GM23248 (cell line): ENCODE measurements around the gene KCNQ1OT1. TPM values are rescaled to one million over a fixed set of nuclear protein-coding genes. Genes with fewer than 3 reads are reported as not detected.
"Not testable (repeated sequence)": the region's sequence is repeated elsewhere in the genome, so short reads cannot be mapped to it uniquely, and the experiment has no call there.

Source experiments
- DNase-seq: peaks from one replicate; pipeline ENCODE4 v3.0.0-alpha.2; 2015
- H2AFZ ChIP-seq: fragments of 200-600 bp; sonication (generic); 2 replicates; pipeline ENCODE4 v1.6.1; 2016; ENCODE audit warnings: antibody characterized with exemption
- H3F3A ChIP-seq: fragments of 200-600 bp; sonication (generic); 2 replicates; pipeline ENCODE4 v1.6.1; 2016; ENCODE audit warnings: mild to moderate bottlenecking, antibody characterized with exemption, mixed run types; ENCODE audit not compliant: insufficient read depth
- H3K27ac ChIP-seq: fragments of 200-600 bp; sonication (generic); 2 replicates; pipeline ENCODE4 v1.5.1; 2016; ENCODE audit warnings: mild to moderate bottlenecking
- H3K27me3 ChIP-seq: fragments of 200-600 bp; sonication (generic); replicated peaks from 2 replicates; pipeline ENCODE4 v1.6.1; 2016; ENCODE audit warnings: mild to moderate bottlenecking; ENCODE audit not compliant: insufficient read depth
- H3K36me3 ChIP-seq: fragments of 200-600 bp; sonication (generic); 2 replicates; pipeline ENCODE4 v1.6.1; 2016; ENCODE audit warnings: low read depth, mild to moderate bottlenecking
- H3K4me1 ChIP-seq: fragments of 200-600 bp; sonication (generic); 2 replicates; pipeline ENCODE4 v1.6.1; 2016; ENCODE audit warnings: mild to moderate bottlenecking; ENCODE audit not compliant: insufficient read depth
- H3K4me2 ChIP-seq: fragments of 200-600 bp; sonication (generic); one replicate; pipeline ENCODE4 v1.6.1; 2016; ENCODE audit warnings: mild to moderate bottlenecking; ENCODE audit not compliant: unreplicated experiment
- H3K4me3 ChIP-seq: fragments of 200-600 bp; sonication (generic); 2 replicates; pipeline ENCODE4 v1.5.1; 2016; ENCODE audit warnings: mild to moderate bottlenecking
- H3K79me2 ChIP-seq: fragments of 200-600 bp; sonication (generic); 2 replicates; pipeline ENCODE4 v1.6.1; 2016; ENCODE audit warnings: mild to moderate bottlenecking; ENCODE audit not compliant: insufficient read depth
- H3K9ac ChIP-seq: fragments of 200-600 bp; sonication (generic); 2 replicates; pipeline ENCODE4 v1.6.1; 2016; ENCODE audit warnings: mild to moderate bottlenecking
- H3K9me2 ChIP-seq: fragments of 200-600 bp; sonication (generic); 2 replicates; pipeline ENCODE4 v1.6.1; 2016; ENCODE audit warnings: mixed run types, mild to moderate bottlenecking, moderate library complexity; ENCODE audit not compliant: insufficient read depth
- H3K9me3 ChIP-seq: fragments of 200-600 bp; sonication (generic); one replicate; pipeline ENCODE4 v1.6.1; 2017; ENCODE audit warnings: low read depth
- H4K20me1 ChIP-seq: fragments of 200-600 bp; sonication (generic); 2 replicates; pipeline ENCODE4 v1.6.0; 2016; ENCODE audit not compliant: insufficient read depth
- EZH2 ChIP-seq: fragments of 200-600 bp; sonication (generic); IDR thresholded peaks from 2 replicates; pipeline ENCODE4 v1.6.1; 2018; ENCODE audit warnings: antibody characterized with exemption, mild to moderate bottlenecking; ENCODE audit not compliant: insufficient read depth, poor library complexity, severe bottlenecking
- EZH2phosphoT487 ChIP-seq: fragments of 200-600 bp; sonication (generic); IDR thresholded peaks from 2 replicates; pipeline ENCODE4 v1.6.1; 2018; ENCODE audit warnings: antibody characterized with exemption, moderate library complexity, mild to moderate bottlenecking, low read depth; ENCODE audit not compliant: insufficient read depth
- WGBS, 2 experiments: methylation state at CpG; one replicate each; pipeline ENCODE4 v1.1.6; 2015 to 2017; ENCODE audit warnings: low lambda C conversion rate in 2 of 2, low coverage in 1 of 2; ENCODE audit errors: missing lambda C conversion rate in 2 of 2; 5-methylcytosine and 5-hydroxymethylcytosine counted together
- in situ Hi-C: fragments of 300-500 bp; cut with MboI; formaldehyde crosslinking; loops from 2 replicates; pipeline ENCODE4 v1.15.0; 2020
- polyA plus RNA-seq: library from polyadenylated mRNA; unstranded; fragments of >200 nt; fragmentation: Nextera tagmentation; extraction: Ambion mirVana; gene quantifications from 2 replicates; pipeline ENCODE4 v1.2.1, GENCODE V29; 2016
- total RNA-seq: library from RNA; depleted of rRNA; stranded (reverse); fragments of >200 nt; shearing (Covaris generic); gene quantifications from 2 replicates; pipeline ENCODE4 v1.2.3, GENCODE V29; 2014

The KCNQ1OT1 gene
- total and polyA plus RNA-seq, 2 experiments from 2014 or later = 0.49 to 0.86 TPM

DNA sequence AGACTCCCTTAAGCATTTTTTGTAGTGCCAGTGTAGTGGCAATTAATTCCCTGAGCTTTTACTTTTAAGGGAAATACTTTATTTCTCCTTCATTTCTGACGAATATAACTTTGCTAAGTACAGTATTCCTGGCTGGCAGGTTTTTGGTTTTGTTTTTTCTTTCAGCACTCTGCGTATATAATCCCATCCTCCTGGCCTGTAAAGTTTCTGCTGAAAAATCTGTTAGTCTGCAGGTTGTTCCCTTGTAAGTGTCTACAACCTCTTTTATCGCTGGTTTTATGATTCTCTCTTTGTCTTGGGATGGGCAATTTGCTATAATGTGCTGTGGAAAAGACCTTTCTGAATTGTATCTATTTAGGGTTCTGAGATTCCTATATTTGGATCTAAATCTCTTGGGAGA, 56.0 kb downstream of the KCNQ1OT1 start:
- H3K27me3 ChIP-seq = 0 out of 2 replicates have a peak, but pooled peaks cover 3% of the 10 kb centered on the region
- WGBS, 2 experiments = 41 to 50% methylated on average over 3 of the region's 3 CpGs
- H3K9me2 ChIP-seq = no peaks in the 10 kb centered on the region
- H3F3A ChIP-seq = peaks cover 75% of the 10 kb centered on the region
- H3K9me3 ChIP-seq = peaks cover 22% of the 10 kb centered on the region
- in situ Hi-C loops = no loop called here
- DNase-seq = no peak
- no peak overlapping the region for H3K9ac ChIP-seq
- H3K4me1 ChIP-seq = no peaks in the 10 kb centered on the region
- H3K79me2 ChIP-seq = no peaks in the 10 kb centered on the region
- H3K27ac ChIP-seq = no peak overlapping the region
- H4K20me1 ChIP-seq = no peaks in the 10 kb centered on the region
- TF ChIP-seq EZH2phosphoT487 (no peak), EZH2 (no peak)
- no peak overlapping the region for H3K4me2 ChIP-seq
- no peak overlapping the region for H2AFZ ChIP-seq
- no peak overlapping the region for H3K4me3 ChIP-seq
- H3K36me3 ChIP-seq = no peaks in the 10 kb centered on the region

DNA sequence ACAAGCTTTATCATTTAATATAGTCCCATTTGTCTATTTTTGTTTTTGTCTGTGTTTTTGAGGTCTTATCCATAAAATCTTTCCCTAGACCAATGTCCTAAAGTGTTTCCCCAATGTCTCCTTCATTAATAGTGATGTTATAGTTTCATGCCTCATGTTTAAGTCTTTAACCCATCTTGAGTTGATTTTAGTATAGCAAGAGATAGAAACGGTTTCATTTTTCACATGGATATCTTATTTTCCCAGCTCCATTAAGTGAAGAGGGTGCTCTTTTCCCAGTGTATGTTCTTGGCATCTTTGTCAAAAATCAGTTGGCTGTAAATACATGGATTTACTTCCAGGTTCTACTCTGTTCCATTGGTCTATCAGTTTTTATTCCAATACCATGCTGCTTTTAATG, 58.2 kb downstream of the KCNQ1OT1 start:
- Histone ChIP-seq H3K9me2 (no peaks in the 10 kb centered on the region), H2AFZ (no peak overlapping the region), H3K9me3 (peaks cover 22% of the 10 kb centered on the region), H3K4me2 (no peak overlapping the region), H3K9ac (no peak overlapping the region), H3K79me2 (no peaks in the 10 kb centered on the region), H4K20me1 (no peaks in the 10 kb centered on the region), H3K4me3 (no peak overlapping the region), H3F3A (peaks cover 57% of the 10 kb centered on the region), H3K27ac (no peak overlapping the region), H3K36me3 (no peaks in the 10 kb centered on the region), H3K4me1 (no peaks in the 10 kb centered on the region), H3K27me3 (0 out of 2 replicates have a peak, but pooled peaks cover 3% of the 10 kb centered on the region)
- TF ChIP-seq EZH2phosphoT487 = no peak
- no peak for TF ChIP-seq EZH2
- in situ Hi-C loops = no loop called here
- WGBS, 2 experiments = 62 to 81% methylated on average over 1 of the region's 1 CpG
- DNase-seq = no peak

DNA sequence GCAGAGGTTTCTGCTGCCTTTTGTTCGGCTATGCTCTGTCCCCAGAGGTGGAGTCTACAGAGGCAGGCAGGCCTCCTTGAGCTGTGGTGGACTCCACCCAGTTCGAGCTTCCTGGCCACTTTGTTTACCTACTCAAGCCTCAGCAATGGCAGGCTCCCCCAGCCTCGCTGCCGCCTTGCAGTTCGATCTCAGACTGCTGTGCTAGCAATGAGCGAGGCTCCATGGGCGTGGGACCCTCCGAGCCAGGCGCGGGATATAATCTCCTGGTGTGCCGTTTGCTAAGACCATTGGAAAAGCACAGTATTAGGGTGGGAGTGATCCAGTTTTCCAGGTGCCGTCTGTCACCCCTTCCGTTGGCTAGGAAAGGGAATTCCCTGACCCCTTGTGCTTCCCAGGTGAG, 60.0 kb downstream of the KCNQ1OT1 start:
- H3K27ac ChIP-seq, H4K20me1 ChIP-seq, H3K4me3 ChIP-seq, H3K9me2 ChIP-seq, H3K27me3 ChIP-seq, H3K36me3 ChIP-seq, H2AFZ ChIP-seq, DNase-seq, H3K4me1 ChIP-seq, in situ Hi-C loops, H3K4me2 ChIP-seq, H3K79me2 ChIP-seq, H3K9ac ChIP-seq: not testable (repeated sequence)
- H3F3A ChIP-seq = peaks cover 49% of the 10 kb centered on the region
- H3K9me3 ChIP-seq = peaks cover 22% of the 10 kb centered on the region
- 86 to 89% methylated on average over 13 of the region's 13 CpGs for WGBS, 2 experiments

DNA sequence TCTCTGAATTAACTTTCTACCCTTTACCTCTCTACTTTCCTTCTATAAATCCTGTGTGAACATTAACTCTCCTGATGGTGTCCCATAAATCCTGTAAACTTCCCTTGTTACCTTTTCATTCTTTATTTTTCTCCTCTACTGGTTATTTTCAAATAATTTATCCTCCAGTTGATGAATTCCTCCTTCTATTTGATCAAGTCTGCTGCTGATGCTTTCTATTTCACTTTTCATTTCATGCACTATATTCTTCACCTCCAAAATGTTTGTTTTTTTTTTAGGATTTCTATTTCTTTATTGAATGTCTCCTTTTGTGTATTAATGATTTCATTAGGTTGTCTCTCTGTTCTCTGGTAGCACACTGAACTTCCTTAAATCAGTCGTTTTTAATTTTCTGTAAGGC, 68.6 kb downstream of the KCNQ1OT1 start:
- H3K9me2 ChIP-seq = no peaks in the 10 kb centered on the region
- H3K4me2 ChIP-seq = no peak overlapping the region
- H3K9me3 ChIP-seq = peaks cover 17% of the 10 kb centered on the region
- no peaks in the 10 kb centered on the region for H3K27me3 ChIP-seq
- in situ Hi-C loops = no loop called here
- H4K20me1 ChIP-seq = no peaks in the 10 kb centered on the region
- H3K4me1 ChIP-seq = no peaks in the 10 kb centered on the region
- H2AFZ ChIP-seq = no peak overlapping the region
- H3K36me3 ChIP-seq = no peaks in the 10 kb centered on the region
- no peak overlapping the region for H3K27ac ChIP-seq
- no peak for DNase-seq
- 54 to 63% methylated on average over 1 of the region's 1 CpG for WGBS, 2 experiments
- no peaks in the 10 kb centered on the region for H3K79me2 ChIP-seq
- H3K9ac ChIP-seq = no peak overlapping the region
- H3F3A ChIP-seq = peaks cover 49% of the 10 kb centered on the region
- TF ChIP-seq EZH2 = no peak
- TF ChIP-seq EZH2phosphoT487 = no peak
- H3K4me3 ChIP-seq = no peak overlapping the region

DNA sequence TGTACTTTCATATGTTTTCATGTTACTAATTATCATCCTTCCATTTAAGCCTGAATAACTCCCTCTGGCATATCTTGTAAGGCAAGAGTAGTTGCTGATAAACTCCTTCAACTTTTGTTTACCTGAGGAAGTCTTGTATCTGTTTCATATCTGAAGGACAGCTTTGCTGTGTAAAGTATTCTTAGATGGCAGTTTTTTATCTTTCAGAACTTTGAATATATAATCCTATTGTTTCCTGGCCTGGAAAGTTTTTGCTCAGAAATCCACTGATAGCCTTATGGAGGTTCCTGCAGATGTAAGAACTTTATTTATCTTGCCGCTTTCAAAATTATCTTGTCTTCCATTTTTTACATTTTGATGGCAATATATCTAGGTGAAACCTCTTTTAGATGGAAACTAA, 69.1 kb downstream of the KCNQ1OT1 start:
- in situ Hi-C loops = no loop called here
- no peaks in the 10 kb centered on the region for H3K9me2 ChIP-seq
- peaks cover 17% of the 10 kb centered on the region for H3K9me3 ChIP-seq
- H2AFZ ChIP-seq = no peak overlapping the region
- peaks cover 49% of the 10 kb centered on the region for H3F3A ChIP-seq
- no peaks in the 10 kb centered on the region for H4K20me1 ChIP-seq
- H3K36me3 ChIP-seq = no peaks in the 10 kb centered on the region
- H3K4me2 ChIP-seq = no peak overlapping the region
- no peak overlapping the region for H3K9ac ChIP-seq
- H3K27ac ChIP-seq = no peak overlapping the region
- 89 to 94% methylated on average over 1 of the region's 1 CpG for WGBS, 2 experiments
- no peak overlapping the region for H3K4me3 ChIP-seq
- no peak for TF ChIP-seq EZH2phosphoT487
- no peak for TF ChIP-seq EZH2
- DNase-seq = no peak
- H3K27me3 ChIP-seq = no peaks in the 10 kb centered on the region
- H3K4me1 ChIP-seq = no peaks in the 10 kb centered on the region
- H3K79me2 ChIP-seq = no peaks in the 10 kb centered on the region
